Measurements from ENCODE around the gene CRABP2. TPM values are rescaled to one million over a fixed set of nuclear protein-coding genes. Genes with fewer than 3 reads are reported as not detected.
A peak's percentile ranks its signal among the peaks of the same experiment; 100 is the strongest.

The CRABP2 gene
- total and polyA plus RNA-seq, 2 experiments from 2014 or later, result 38.8 to 64.1 TPM

GRCh38 chr1:156697481-156697880 is 7.9 kb downstream of the CRABP2 start:
- Histone ChIP-seq H3K36me3 (ENCODE audit: low read depth) (no peaks in the 10 kb centered on the region), H3K27me3 (replicated peaks; ENCODE audit: insufficient read depth) (no peaks in the 10 kb centered on the region), H3F3A (ENCODE audit: insufficient read depth) (no peaks in the 10 kb centered on the region), H3K9ac (no peak overlapping the region), H3K9me3 (ENCODE audit: low read depth) (no peaks in the 10 kb centered on the region), H3K79me2 (ENCODE audit: insufficient read depth) (no peaks in the 10 kb centered on the region), H2AFZ (no peak overlapping the region), H3K4me3 (no peak overlapping the region), H3K9me2 (ENCODE audit: insufficient read depth) (no peaks in the 10 kb centered on the region), H3K4me2 (ENCODE audit: unreplicated experiment) (no peak overlapping the region), H3K4me1 (ENCODE audit: insufficient read depth) (no peaks in the 10 kb centered on the region), H4K20me1 (ENCODE audit: insufficient read depth) (no peaks in the 10 kb centered on the region), H3K27ac (no peak overlapping the region)
- TF ChIP-seq EZH2 (IDR thresholded peaks at IDR 0.05; ENCODE audit: insufficient read depth, poor library complexity, severe bottlenecking) (no peak), EZH2phosphoT487 (IDR thresholded peaks at IDR 0.05; ENCODE audit: insufficient read depth, low read depth) (no peak)
- in situ Hi-C loops (cut with MboI), result no loop called here
- no peak for DNase-seq
- WGBS, 2 experiments (ENCODE audit: low coverage in 1 of 2, low lambda C conversion rate in 2 of 2, missing lambda C conversion rate in 2 of 2), result 71 to 79% methylated on average over 8 of the region's 8 CpGs

DNA sequence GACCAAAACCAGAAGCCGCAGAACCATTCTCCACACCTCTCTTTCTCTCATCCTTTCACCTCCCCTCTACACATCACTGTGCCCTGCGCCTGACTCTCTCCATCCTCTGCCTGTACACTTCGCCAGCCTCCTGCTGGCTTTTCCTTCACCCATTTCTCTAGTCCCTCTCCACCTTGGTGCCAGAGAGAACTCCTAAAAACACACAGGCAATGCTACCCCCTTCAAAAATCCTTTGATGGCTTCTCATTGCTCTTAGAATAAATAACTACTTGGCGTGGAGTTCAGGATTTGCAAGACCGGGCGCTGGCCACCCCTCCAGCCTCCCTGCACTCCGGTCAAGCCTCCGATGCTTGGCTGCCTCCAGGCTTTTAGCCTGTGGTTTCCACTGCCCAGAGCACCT is 8.6 kb downstream of the CRABP2 start:
- Histone ChIP-seq H2AFZ (no peak overlapping the region), H3K27ac (no peak overlapping the region), H3K9me3 (ENCODE audit: low read depth) (no peaks in the 10 kb centered on the region), H3F3A (ENCODE audit: insufficient read depth) (no peaks in the 10 kb centered on the region), H3K27me3 (replicated peaks; ENCODE audit: insufficient read depth) (no peaks in the 10 kb centered on the region), H3K36me3 (ENCODE audit: low read depth) (no peaks in the 10 kb centered on the region), H3K9ac (no peak overlapping the region), H3K9me2 (ENCODE audit: insufficient read depth) (no peaks in the 10 kb centered on the region), H3K4me1 (ENCODE audit: insufficient read depth) (peaks cover 4% of the 10 kb centered on the region), H3K4me3 (no peak overlapping the region), H3K79me2 (ENCODE audit: insufficient read depth) (no peaks in the 10 kb centered on the region), H4K20me1 (ENCODE audit: insufficient read depth) (no peaks in the 10 kb centered on the region), H3K4me2 (ENCODE audit: unreplicated experiment) (no peak overlapping the region)
- DNase-seq, result no peak
- 85 to 90% methylated on average over 8 of the region's 8 CpGs for WGBS, 2 experiments (ENCODE audit: low coverage in 1 of 2, low lambda C conversion rate in 2 of 2, missing lambda C conversion rate in 2 of 2)
- in situ Hi-C loops (cut with MboI), result no loop called here
- TF ChIP-seq EZH2 (IDR thresholded peaks at IDR 0.05; ENCODE audit: insufficient read depth, poor library complexity, severe bottlenecking) (no peak), EZH2phosphoT487 (IDR thresholded peaks at IDR 0.05; ENCODE audit: insufficient read depth, low read depth) (no peak)

DNA sequence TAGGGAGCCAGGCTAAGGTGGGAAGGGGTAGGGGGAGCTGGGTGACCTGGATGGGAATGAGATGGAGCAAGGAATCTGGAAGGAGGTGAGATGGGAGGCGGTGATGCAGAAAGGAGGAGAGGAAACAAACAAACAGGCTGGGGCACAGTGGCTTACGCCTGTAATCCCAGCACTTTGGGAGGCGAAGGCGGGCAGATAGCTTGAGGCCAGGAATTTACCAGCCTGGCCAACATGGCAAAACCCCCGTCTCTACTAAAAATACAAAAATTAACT is 10.8 kb downstream of the CRABP2 start:
- H3K9me3 ChIP-seq (ENCODE audit: low read depth), result no peaks in the 10 kb centered on the region
- no peaks in the 10 kb centered on the region for H3K9me2 ChIP-seq (ENCODE audit: insufficient read depth)
- in situ Hi-C loops (cut with MboI), result no loop called here
- no peaks in the 10 kb centered on the region for H4K20me1 ChIP-seq (ENCODE audit: insufficient read depth)
- 91 to 97% methylated on average over 5 of the region's 5 CpGs for WGBS, 2 experiments (ENCODE audit: low coverage in 1 of 2, low lambda C conversion rate in 2 of 2, missing lambda C conversion rate in 2 of 2)
- H3K79me2 ChIP-seq (ENCODE audit: insufficient read depth), result no peaks in the 10 kb centered on the region
- TF ChIP-seq EZH2phosphoT487 (IDR thresholded peaks at IDR 0.05; ENCODE audit: insufficient read depth, low read depth) (no peak), EZH2 (IDR thresholded peaks at IDR 0.05; ENCODE audit: insufficient read depth, poor library complexity, severe bottlenecking) (no peak)
- no peak overlapping the region for H3K4me3 ChIP-seq
- H3F3A ChIP-seq (ENCODE audit: insufficient read depth), result no peaks in the 10 kb centered on the region
- no peaks in the 10 kb centered on the region for H3K36me3 ChIP-seq (ENCODE audit: low read depth)
- H3K4me2 ChIP-seq (ENCODE audit: unreplicated experiment), result no peak overlapping the region
- H2AFZ ChIP-seq, result no peak overlapping the region; the same call in 1 of the 2 replicates
- H3K4me1 ChIP-seq (ENCODE audit: insufficient read depth), result peaks cover 11% of the 10 kb centered on the region
- H3K27ac ChIP-seq, result no peak overlapping the region
- no peak overlapping the region for H3K9ac ChIP-seq
- H3K27me3 ChIP-seq (replicated peaks; ENCODE audit: insufficient read depth), result no peaks in the 10 kb centered on the region
- DNase-seq, result no peak

GRCh38 chr1:156693848-156694689 is 11.3 kb downstream of the CRABP2 start:
- H3K4me2 ChIP-seq (ENCODE audit: unreplicated experiment), result no peak overlapping the region
- H3K4me3 ChIP-seq, result no peak overlapping the region
- no peaks in the 10 kb centered on the region for H3K9me2 ChIP-seq (ENCODE audit: insufficient read depth)
- WGBS, 2 experiments (ENCODE audit: low coverage in 1 of 2, low lambda C conversion rate in 2 of 2, missing lambda C conversion rate in 2 of 2), result 69 to 72% methylated on average over 12 of the region's 12 CpGs
- H4K20me1 ChIP-seq (ENCODE audit: insufficient read depth), result no peaks in the 10 kb centered on the region
- in situ Hi-C loops (cut with MboI), result no loop called here
- H3K9me3 ChIP-seq (ENCODE audit: low read depth), result no peaks in the 10 kb centered on the region
- no peaks in the 10 kb centered on the region for H3F3A ChIP-seq (ENCODE audit: insufficient read depth)
- H3K79me2 ChIP-seq (ENCODE audit: insufficient read depth), result no peaks in the 10 kb centered on the region
- no peak overlapping the region for H3K9ac ChIP-seq
- H3K27ac ChIP-seq, result no peak overlapping the region
- DNase-seq, result peak; percentile 21
- TF ChIP-seq EZH2phosphoT487 (IDR thresholded peaks at IDR 0.05; ENCODE audit: insufficient read depth, low read depth) (no peak), EZH2 (IDR thresholded peaks at IDR 0.05; ENCODE audit: insufficient read depth, poor library complexity, severe bottlenecking) (no peak)
- no peaks in the 10 kb centered on the region for H3K27me3 ChIP-seq (replicated peaks; ENCODE audit: insufficient read depth)
- peaks cover 14% of the 10 kb centered on the region for H3K4me1 ChIP-seq (ENCODE audit: insufficient read depth)
- no peaks in the 10 kb centered on the region for H3K36me3 ChIP-seq (ENCODE audit: low read depth)
- peak overlapping the region; percentile 39; the same call in 1 of the 2 replicates for H2AFZ ChIP-seq

All from GM23248 (cell line).